K562 (cell line): Measurements from ENCODE around the gene MGAT4B. TPM values are rescaled to one million over a fixed set of nuclear protein-coding genes. Genes with fewer than 3 reads are reported as not detected.

Experiments
- E2F5 ChIP-seq: sonication (generic); formaldehyde crosslinking; IDR thresholded peaks from 2 replicates; pipeline ENCODE4 v1.8.0; 2022; ENCODE audit warnings: mild to moderate bottlenecking, missing genetic modification reagents
- E4F1 ChIP-seq: fragments of 250-450 bp; sonication (Bioruptor Pico); IDR thresholded peaks from 2 replicates; pipeline ENCODE4 v1.5.0; 2021; ENCODE audit warnings: mild to moderate bottlenecking, borderline replicate concordance
- LCOR ChIP-seq: sonication (generic); formaldehyde crosslinking; IDR thresholded peaks from 2 replicates; pipeline ENCODE4 v1.8.0; 2022; ENCODE audit warnings: mild to moderate bottlenecking, missing genetic modification reagents
- MYBL2 ChIP-seq, 2 experiments: fragments of 450-650 bp in 1 of 2; sonication (generic) in 1 of 2; formaldehyde crosslinking in 1 of 2; IDR thresholded peaks; 2 replicates each; pipeline versions ENCODE4 v1.6.1 to v1.8.1; 2017 to 2022; ENCODE audit warnings: borderline replicate concordance in 1 of 2, inconsistent platforms in 1 of 2, low read depth in 1 of 2, mild to moderate bottlenecking in 1 of 2, missing genetic modification reagents in 1 of 2, moderate library complexity in 1 of 2
- PYGO2 ChIP-seq: fragments of 450-650 bp; IDR thresholded peaks from 2 replicates; pipeline ENCODE4 v1.6.1; 2016; ENCODE audit warnings: mild to moderate bottlenecking, missing genetic modification characterization, moderate library complexity, missing compliant biosample characterization
- RBM34 ChIP-seq: fragments of 200-400 bp; formaldehyde crosslinking; IDR thresholded peaks from 2 replicates; pipeline ENCODE4 v1.6.1; 2018; ENCODE audit warnings: low read length, borderline replicate concordance; ENCODE audit not compliant: insufficient read depth
- RFX1 ChIP-seq: fragments of 450-650 bp; IDR thresholded peaks from 2 replicates; pipeline ENCODE4 v1.6.1; 2016; ENCODE audit warnings: mild to moderate bottlenecking, moderate library complexity
- RFX5 ChIP-seq: IDR thresholded peaks from 2 replicates; pipeline ENCODE4 v1.6.1; 2011; ENCODE audit warnings: low read depth, mild to moderate bottlenecking, improper control_type of control experiment, low read length
- SREBF1 ChIP-seq: fragments of 150-350 bp; IDR thresholded peaks from 2 replicates; pipeline ENCODE4 v1.6.1; 2014; ENCODE audit warnings: antibody characterized with exemption, low read depth, low read length, borderline replicate concordance
- SREBF2 ChIP-seq: sonication (generic); formaldehyde crosslinking; IDR thresholded peaks from 2 replicates; pipeline ENCODE4 v1.4.0; 2020; ENCODE audit warnings: mild to moderate bottlenecking, missing genetic modification reagents
- ZBTB11 ChIP-seq, 3 experiments: fragments of 200-800 bp in 1 of 3; fragments of 250-450 bp in 1 of 3; fragments of 450-650 bp in 1 of 3; sonication (Bioruptor Pico) in 1 of 3; sonication (Bioruptor generic) in 1 of 3; formaldehyde crosslinking in 1 of 3; IDR thresholded peaks; 2 replicates each; pipeline versions ENCODE4 v1.6.1 to v1.8.0; 2016 to 2022; ENCODE audit warnings: mild to moderate bottlenecking in 2 of 3, missing genetic modification characterization in 2 of 3, missing compliant biosample characterization in 1 of 3, moderate library complexity in 1 of 3
- ZBTB5 ChIP-seq: fragments of 450-650 bp; IDR thresholded peaks from 2 replicates; pipeline ENCODE4 v1.6.1; 2017; ENCODE audit warnings: antibody characterized with exemption
- ZNF311 ChIP-seq: fragments of 250-450 bp; sonication (Bioruptor Pico); IDR thresholded peaks from 2 replicates; pipeline ENCODE4 v1.4.0; 2020; ENCODE audit warnings: mild to moderate bottlenecking, moderate library complexity
- polyA plus RNA-seq, 8 experiments: library from polyadenylated mRNA; depleted of rRNA in 4 of 8; stranded (reverse) in 5 of 8; unstranded in 3 of 8; fragments of >200 nt; fragmentation: Nextera tagmentation in 2 of 8; fragmentation: Illumina TruSeq in 1 of 8; extraction: Ambion mirVana in 2 of 8; extraction: Trizol in 1 of 8; gene quantifications; 2 replicates each; pipeline versions ENCODE4 v1.2.1 to v1.2.3, GENCODE V29; 2011 to 2014; ENCODE audit warnings: inconsistent platforms in 1 of 8, missing spikeins in 1 of 8
- total RNA-seq, 7 experiments: library from RNA; depleted of rRNA in 6 of 7; stranded (reverse); fragments of >200 nt in 6 of 7; fragmentation: Illumina TruSeq in 2 of 7; extraction: Trizol in 2 of 7; gene quantifications; 2 replicates each; pipeline versions ENCODE4 v1.2.1 to v1.2.3, GENCODE V29; 2011 to 2021; ENCODE audit warnings: low replicate concordance in 1 of 7

MGAT4B gene
- total and polyA plus RNA-seq, 9 of the 15 experiments (the other 6 are each of a cell fraction or from before 2014, with no cell fraction given) = 0.34 to 133 (median 75.4) TPM

- TF ChIP-seq PYGO2 (tag) (peak; percentile 65; the same call in 1 of the 2 replicates), SREBF1 (no peak), ZBTB11 (CRISPR knock-in tag; IDR thresholded peaks at IDR 0.05) (peak in 1 of 3 experiments; percentile 58; a peak in 1 of 6 replicates), E4F1 (CRISPR knock-in tag) (no peak), RFX5 (no peak), E2F5 (CRISPR knock-in tag) (no peak), MYBL2 (IDR thresholded peaks at IDR 0.05; ENCODE audit: low read depth) (no peak), MYBL2 (CRISPR knock-in tag; IDR thresholded peaks at IDR 0.05; ENCODE audit: borderline replicate concordance) (no peak), LCOR (CRISPR knock-in tag) (no peak; the same call in 1 of the 2 replicates), SREBF2 (CRISPR knock-in tag) (0 out of 2 replicates have a peak, but pooled peaks have one; percentile 31), RFX1 (no peak), ZBTB5 (no peak), RBM34 (no peak), ZNF311 (peak; percentile 88)
Measured at GRCh38 chr5:179819296-179820126, 12.8 kb upstream of the MGAT4B start (continued).
